DND-41 (cell line): ENCODE measurements around the gene CSE1L.
A peak's percentile ranks its signal among the peaks of the same experiment; 100 is the strongest.

Experiments
- ATAC-seq: fragments of 200-7000 bp; cut with Tn5 transposase; 3 replicates; pipeline ENCODE4 v1.9.1; 2021; ENCODE audit warnings: low read depth; ENCODE audit not compliant: insufficient read depth
- DNase-seq: peaks from one replicate; pipeline ENCODE4 v3.0.0-alpha.2; 2020
- H2AFZ ChIP-seq: 2 replicates; pipeline ENCODE4 v1.6.0; 2012; ENCODE audit warnings: low read depth, low read length
- H3K27ac ChIP-seq: 2 replicates; pipeline ENCODE4 v1.5.1; 2012; ENCODE audit warnings: low read length, inconsistent platforms
- H3K27me3 ChIP-seq: fragments of 200-600 bp; sonication (generic); 2 replicates; pipeline ENCODE4 v1.6.0; 2012; ENCODE audit warnings: low read length, mild to moderate bottlenecking, inconsistent platforms; ENCODE audit not compliant: insufficient read depth, poor library complexity
- H3K36me3 ChIP-seq: 2 replicates; pipeline ENCODE4 v1.5.1; 2012; ENCODE audit warnings: low read length, inconsistent platforms; ENCODE audit not compliant: insufficient read depth
- H3K4me1 ChIP-seq: 2 replicates; pipeline ENCODE4 v1.5.1; 2012; ENCODE audit warnings: mild to moderate bottlenecking, low read length; ENCODE audit not compliant: insufficient read depth
- H3K4me2 ChIP-seq: 2 replicates; pipeline ENCODE4 v1.6.0; 2012; ENCODE audit warnings: mild to moderate bottlenecking, moderate library complexity, low read length, inconsistent platforms; ENCODE audit not compliant: insufficient read depth
- H3K4me3 ChIP-seq, 2 experiments: fragments of 200-600 bp in 1 of 2; shearing (Covaris generic) in 1 of 2; 2 replicates each; pipeline ENCODE4 v1.5.1; 2012 to 2016; ENCODE audit warnings: inconsistent platforms in 2 of 2, low read length in 2 of 2, mild to moderate bottlenecking in 2 of 2, low read depth in 1 of 2, moderate library complexity in 1 of 2
- H3K79me2 ChIP-seq: 2 replicates; pipeline ENCODE4 v1.6.0; 2012; ENCODE audit warnings: low read length, inconsistent platforms; ENCODE audit not compliant: insufficient read depth
- H3K9ac ChIP-seq: 2 replicates; pipeline ENCODE4 v1.6.0; 2012; ENCODE audit warnings: low read depth, mild to moderate bottlenecking, inconsistent platforms, low read length, moderate library complexity
- H3K9me3 ChIP-seq: 2 replicates; pipeline ENCODE4 v1.5.1; 2012; ENCODE audit warnings: low read length, moderate library complexity, mild to moderate bottlenecking, inconsistent platforms; ENCODE audit not compliant: insufficient read depth, severe bottlenecking
- H4K20me1 ChIP-seq: 2 replicates; pipeline ENCODE4 v1.6.0; 2012; ENCODE audit warnings: low read length; ENCODE audit not compliant: insufficient read depth
- CTCF ChIP-seq: IDR thresholded peaks from 2 replicates; pipeline ENCODE4 v1.5.1; 2012; ENCODE audit warnings: borderline replicate concordance, low read length, moderate library complexity, mild to moderate bottlenecking; ENCODE audit not compliant: poor library complexity, severe bottlenecking; ENCODE audit errors: extremely low read depth
- EZH2 ChIP-seq: IDR thresholded peaks from 3 replicates; pipeline ENCODE4 v1.6.1; 2012; ENCODE audit warnings: borderline replicate concordance, low read depth, mild to moderate bottlenecking, moderate library complexity, low read length, inconsistent platforms; ENCODE audit not compliant: severe bottlenecking

CSE1L gene

GRCh38 chr20:49046087-49046900 is at the start of gene CSE1L:
TSS of gene CSE1L (plus strand) at chr20:49046312. CDS start at chr20:49058464, 12,152 bp downstream.
- peaks cover 42% of the 10 kb centered on the region for H4K20me1 ChIP-seq
- DNase-seq (peak; percentile 96), ATAC-seq (peak; percentile 91)
- peaks cover 39% of the 10 kb centered on the region for H3K36me3 ChIP-seq
- H3K9ac ChIP-seq, result peak within 1 kb of the TSS; percentile 94
- no peaks in the 10 kb centered on the region for H3K27me3 ChIP-seq
- H3K79me2 ChIP-seq, result peaks cover 57% of the 10 kb centered on the region
- H3K27ac ChIP-seq, result peak within 1 kb of the TSS; percentile 95
- TF ChIP-seq EZH2, result no peak
- TF ChIP-seq CTCF, result peak; percentile 15
- peak within 1 kb of the TSS; percentile 95 for H2AFZ ChIP-seq
- peak within 1 kb of the TSS; percentile 57 to 83 for H3K4me3 ChIP-seq
- H3K4me1 ChIP-seq, result peaks cover 39% of the 10 kb centered on the region
- H3K4me2 ChIP-seq, result peak within 1 kb of the TSS; percentile 85
- H3K9me3 ChIP-seq, result no peaks in the 10 kb centered on the region

GRCh38 chr20:48999890-49000870 is 45.9 kb upstream of the CSE1L start:
- DNase-seq (no peak), ATAC-seq (no peak)
- H3K9me3 ChIP-seq, result no peaks in the 10 kb centered on the region
- TF ChIP-seq CTCF, result no peak
- no peak for TF ChIP-seq EZH2
- H3K36me3 ChIP-seq, result peaks cover 70% of the 10 kb centered on the region
- no peak overlapping the region for H3K4me3 ChIP-seq
- H3K9ac ChIP-seq, result no peak overlapping the region
- no peaks in the 10 kb centered on the region for H3K4me1 ChIP-seq
- no peak overlapping the region for H2AFZ ChIP-seq
- no peaks in the 10 kb centered on the region for H3K27me3 ChIP-seq
- H4K20me1 ChIP-seq, result no peaks in the 10 kb centered on the region
- no peak overlapping the region for H3K4me2 ChIP-seq
- no peaks in the 10 kb centered on the region for H3K79me2 ChIP-seq
- H3K27ac ChIP-seq, result no peak overlapping the region

GRCh38 chr20:49001741-49002140 is 44.4 kb upstream of the CSE1L start:
- Histone ChIP-seq H3K4me3 (no peak overlapping the region), H3K9me3 (no peaks in the 10 kb centered on the region), H3K79me2 (no peaks in the 10 kb centered on the region), H2AFZ (no peak overlapping the region), H4K20me1 (no peaks in the 10 kb centered on the region), H3K4me2 (no peak overlapping the region), H3K27me3 (no peaks in the 10 kb centered on the region), H3K9ac (no peak overlapping the region), H3K27ac (no peak overlapping the region), H3K4me1 (no peaks in the 10 kb centered on the region), H3K36me3 (peaks cover 66% of the 10 kb centered on the region)
- no peak for ATAC-seq
- TF ChIP-seq EZH2 (no peak), CTCF (no peak)
- no peak for DNase-seq
